GM13977 (cell line): ENCODE measurements around the gene TACC3.

Experiments
- DNase-seq: peaks from one replicate; pipeline ENCODE4 v3.0.0; 2012; ENCODE audit warnings: low spot score
- CTCF ChIP-seq: IDR thresholded peaks from 2 replicates; pipeline ENCODE4 v1.5.1; 2012; ENCODE audit warnings: mild to moderate bottlenecking, control low read depth; ENCODE audit not compliant: insufficient read depth; ENCODE audit errors: extremely low read depth, missing control alignments
- in situ Hi-C: fragments of 300-500 bp; cut with MboI; formaldehyde crosslinking; loops from one replicate; pipeline ENCODE4 v1.12.0; 2022; ENCODE audit warnings: low sequenced_read_pairs, low pct_unique_long_range_greater_than_20kb, mixed read lengths, inconsistent platforms; ENCODE audit not compliant: unreplicated experiment

TACC3 gene

DNA sequence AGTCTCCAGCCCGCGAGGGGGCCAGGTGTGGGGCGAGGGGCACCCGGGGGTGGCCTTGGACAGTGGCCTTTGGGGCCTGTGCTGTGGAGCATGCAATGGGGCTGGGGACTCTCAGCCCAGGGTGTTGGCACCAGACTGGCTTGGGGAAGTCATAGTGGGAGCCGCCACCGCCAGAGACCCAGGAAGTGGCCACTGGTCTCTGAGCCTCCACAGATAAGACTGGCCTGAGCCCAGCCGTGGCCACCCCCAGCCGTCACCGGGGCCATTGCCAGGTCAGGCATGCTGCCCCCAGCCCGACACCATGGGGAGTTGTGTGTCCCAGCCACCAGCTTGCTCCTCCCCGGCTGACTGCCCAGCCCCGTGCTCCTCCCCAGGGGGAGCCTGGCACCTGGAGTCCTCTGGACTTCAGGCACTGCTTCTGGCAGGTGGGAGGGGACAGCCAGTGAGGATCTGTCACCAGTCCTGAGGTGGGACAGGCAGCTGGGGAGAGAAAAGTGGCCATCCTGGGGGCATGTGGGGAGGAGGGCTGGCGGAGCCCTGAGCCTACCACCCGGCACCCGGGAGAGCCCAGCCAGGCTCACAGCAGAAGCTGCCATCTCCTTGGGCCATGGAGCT is 32.5 kb downstream of the TACC3 start:
- DNase-seq = no peak
- in situ Hi-C loops = no loop called here
- TF ChIP-seq CTCF = no peak

GRCh38 chr4:1754336-1754735 is 33.0 kb downstream of the TACC3 start:
- in situ Hi-C loops = no loop called here
- TF ChIP-seq CTCF = no peak
- DNase-seq = no peak

- no peak for TF ChIP-seq CTCF
- no peak for DNase-seq
- in situ Hi-C loops = no loop called here
These were observed 34.0 kb downstream of the TACC3 start for GRCh38 chr4:1755297-1755696.

GRCh38 chr4:1756079-1756478 is 34.8 kb downstream of the TACC3 start:
- in situ Hi-C loops = no loop called here
- TF ChIP-seq CTCF = no peak
- DNase-seq = no peak

GRCh38 chr4:1756893-1757779 is 35.8 kb downstream of the TACC3 start:
- no peak for DNase-seq
- in situ Hi-C loops = no loop called here
- no peak for TF ChIP-seq CTCF

- in situ Hi-C loops = no loop called here
- no peak for TF ChIP-seq CTCF
- no peak for DNase-seq
These were observed 36.5 kb downstream of the TACC3 start for GRCh38 chr4:1757836-1758235.
